NCI-H2107 treated with DMSO at 0.1 percent for 48 hours (cell line): ENCODE data around the gene NTSR1.

Experiments
- DNase-seq: peaks from one replicate; lab custom pipeline; 2025; ENCODE audit not compliant: unreplicated experiment; lab: John Stamatoyannopoulos, UW

Gene NTSR1

GRCh38 chr20:62738025-62738881 lies 29.6 kb downstream of the NTSR1 start:
- DNase-seq, result no peak

- DNase-seq, result no peak
These were observed 30.4 kb downstream of the NTSR1 start for GRCh38 chr20:62739067-62739466.

- no peak for DNase-seq
These were observed 31.1 kb downstream of the NTSR1 start for GRCh38 chr20:62739581-62740285.

- no peak for DNase-seq
These were observed 31.9 kb downstream of the NTSR1 start for GRCh38 chr20:62740286-62741141.

GRCh38 chr20:62741191-62741691 lies 32.6 kb downstream of the NTSR1 start:
- DNase-seq, result no peak

GRCh38 chr20:62741701-62742491 lies 33.3 kb downstream of the NTSR1 start:
- DNase-seq, result no peak

GRCh38 chr20:62742550-62742949 lies 33.9 kb downstream of the NTSR1 start:
- DNase-seq, result no peak

GRCh38 chr20:62742979-62743776 lies 34.5 kb downstream of the NTSR1 start:
- DNase-seq, result no peak

- no peak for DNase-seq
These were observed 35.2 kb downstream of the NTSR1 start for GRCh38 chr20:62743777-62744317.

GRCh38 chr20:62744741-62745191 lies 36.1 kb downstream of the NTSR1 start:
- no peak for DNase-seq

GRCh38 chr20:62745279-62745951 lies 36.8 kb downstream of the NTSR1 start:
- no peak for DNase-seq

- no peak for DNase-seq
These were observed 37.3 kb downstream of the NTSR1 start for GRCh38 chr20:62745952-62746288.

- no peak for DNase-seq
These were observed 39.7 kb downstream of the NTSR1 start for GRCh38 chr20:62748311-62748710.

GRCh38 chr20:62749851-62750445 lies 41.3 kb downstream of the NTSR1 start:
- no peak for DNase-seq

GRCh38 chr20:62751551-62752150 lies 43.0 kb downstream of the NTSR1 start:
- DNase-seq, result no peak

GRCh38 chr20:62752181-62752670 lies 43.6 kb downstream of the NTSR1 start:
- DNase-seq, result no peak

- DNase-seq, result no peak
These were observed 44.2 kb downstream of the NTSR1 start for GRCh38 chr20:62752671-62753501.
